ENCODE results near the gene ATXN2. TPM values are rescaled to one million over a fixed set of nuclear protein-coding genes. Genes with fewer than 3 reads are reported as not detected.
"Not testable (repeated sequence)": the region's sequence is repeated elsewhere in the genome, so short reads cannot be mapped to it uniquely, and the experiment has no call there.

Gene ATXN2
- total RNA-seq, 1 donor from 2014 or later: 57.3 TPM

DNA sequence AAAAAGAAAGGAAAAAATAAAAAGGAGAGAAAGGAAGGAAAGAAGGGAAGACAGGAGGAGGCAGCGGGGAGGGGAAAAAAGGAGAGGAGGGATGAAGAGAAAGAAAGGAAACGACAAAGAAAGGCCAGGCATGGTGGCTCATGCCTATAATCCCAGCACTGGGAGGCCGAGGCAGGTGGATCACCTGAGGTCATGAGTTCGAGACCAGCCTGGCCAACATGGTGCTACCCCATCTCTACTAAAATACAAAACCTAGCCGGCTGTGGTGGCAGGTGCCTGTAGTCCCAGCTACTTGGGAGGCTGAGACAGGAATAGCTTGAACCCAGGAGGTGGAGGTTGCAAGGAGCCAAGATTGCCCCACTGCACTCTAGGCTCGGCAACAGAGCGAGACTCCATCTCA lies 18.4 kb downstream of the ATXN2 start:
- intact Hi-C loops (cut with micrococcal nuclease): no loop called here
- no peak for ATAC-seq
- no peak for DNase-seq

DNA sequence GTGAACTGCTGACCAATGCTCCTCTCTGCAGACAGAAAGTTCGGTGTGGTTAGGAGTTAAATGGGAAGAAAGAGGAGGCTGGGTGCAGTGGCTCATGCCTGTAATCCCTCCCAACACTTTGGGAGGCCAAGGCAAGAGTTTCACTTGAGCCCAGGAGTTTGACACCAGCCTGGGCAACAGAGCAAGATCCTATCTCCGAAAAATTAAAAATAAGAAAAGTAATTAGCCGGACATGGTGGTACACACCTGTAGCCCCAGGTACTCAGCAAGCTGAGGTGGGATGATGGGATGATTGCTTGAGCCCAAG lies 19.0 kb downstream of the ATXN2 start:
- DNase-seq (no peak), ATAC-seq (no peak)
- intact Hi-C loops (cut with micrococcal nuclease): no loop called here

GRCh38 chr12:111578971-111579340 lies 20.2 kb downstream of the ATXN2 start:
- ATAC-seq (no peak), DNase-seq (no peak)
- intact Hi-C loops (cut with micrococcal nuclease): no loop called here

DNA sequence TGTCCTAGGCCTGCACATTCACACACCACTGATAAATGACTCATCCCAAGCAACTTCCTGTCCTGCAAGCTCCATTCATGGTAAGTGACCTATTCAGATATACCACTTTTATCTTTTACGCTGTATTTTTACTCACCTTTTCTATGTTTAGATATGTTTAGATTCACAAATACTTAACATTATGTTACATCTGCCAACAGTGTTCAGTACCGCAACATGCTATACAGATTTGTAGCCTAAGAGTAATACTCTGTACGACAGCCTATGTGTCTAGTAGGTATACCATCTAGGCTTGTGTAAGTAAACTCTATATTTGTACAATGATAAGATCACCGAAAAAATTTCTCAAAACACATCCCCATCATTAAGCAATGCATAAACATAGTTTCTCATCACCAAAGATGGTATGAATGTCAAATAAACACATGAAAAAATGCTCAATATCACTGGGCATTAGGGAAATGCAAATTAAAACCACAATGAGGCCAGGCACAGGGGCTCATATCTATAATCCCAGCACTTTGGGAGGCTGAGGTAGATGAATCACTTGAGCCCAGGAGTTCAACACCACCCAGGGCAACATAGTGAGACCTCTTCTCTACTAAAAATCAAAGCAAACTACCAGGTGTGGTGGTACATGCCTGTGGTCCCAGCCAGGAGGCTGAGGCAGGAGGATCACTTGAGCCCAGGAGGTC lies 20.7 kb downstream of the ATXN2 start:
- intact Hi-C loops (cut with micrococcal nuclease): no loop called here
- ATAC-seq: no peak
- no peak for DNase-seq

- intact Hi-C loops (cut with micrococcal nuclease): no loop called here
- ATAC-seq: peak; percentile 67
Observed at GRCh38 chr12:111574797-111575443, 24.2 kb downstream of the ATXN2 start.

GRCh38 chr12:111573476-111573875 lies 25.6 kb downstream of the ATXN2 start:
- ATAC-seq (no peak), DNase-seq (no peak)
- intact Hi-C loops (cut with micrococcal nuclease): no loop called here

More at GRCh38 chr12:111574797-111575443, 24.2 kb downstream of the ATXN2 start:
- DNase-seq: no peak

GRCh38 chr12:111570084-111570961 lies 28.8 kb downstream of the ATXN2 start:
- ATAC-seq (peak; percentile 51), DNase-seq (no peak)
- intact Hi-C loops (cut with micrococcal nuclease): no loop called here

GRCh38 chr12:111569363-111570083 lies 29.6 kb downstream of the ATXN2 start:
- ATAC-seq: no peak
- intact Hi-C loops (cut with micrococcal nuclease): no loop called here
- no peak for DNase-seq

DNA sequence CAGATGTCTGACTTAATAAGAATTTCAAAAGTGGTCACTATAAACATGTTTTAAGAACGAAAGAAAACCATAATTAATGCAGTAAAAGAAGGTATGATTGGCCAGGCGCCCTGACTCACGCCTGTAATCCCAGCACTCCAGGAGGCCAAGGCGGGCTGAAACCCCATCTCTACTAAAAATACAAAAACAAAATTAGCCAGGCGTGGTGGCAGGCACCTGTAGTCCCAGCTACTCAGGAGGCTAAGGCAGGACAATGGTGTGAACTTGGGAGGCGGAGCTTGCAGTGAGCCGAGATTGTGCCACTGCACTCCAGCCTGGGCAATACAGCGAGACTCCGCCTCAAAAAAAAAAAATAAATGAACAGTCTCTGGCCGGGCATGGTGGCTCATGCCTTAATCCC lies 38.3 kb downstream of the ATXN2 start:
- ATAC-seq; DNase-seq; intact Hi-C loops (cut with micrococcal nuclease): not testable (repeated sequence)

DNA sequence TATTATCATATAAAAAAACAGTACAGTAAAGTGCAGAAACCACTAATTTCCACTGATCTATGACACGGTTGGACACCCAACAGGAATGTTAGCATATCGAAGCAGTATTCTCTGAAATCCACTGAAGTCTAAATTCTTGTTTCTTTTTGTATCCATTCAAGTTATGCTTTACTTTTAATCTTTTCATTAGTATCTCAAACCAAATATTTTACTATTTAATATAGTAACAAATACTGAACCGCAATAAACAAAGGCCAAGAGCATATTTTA lies 41.1 kb downstream of the ATXN2 start:
- intact Hi-C loops (cut with micrococcal nuclease): no loop called here
- ATAC-seq: no peak
- no peak for DNase-seq

DNA sequence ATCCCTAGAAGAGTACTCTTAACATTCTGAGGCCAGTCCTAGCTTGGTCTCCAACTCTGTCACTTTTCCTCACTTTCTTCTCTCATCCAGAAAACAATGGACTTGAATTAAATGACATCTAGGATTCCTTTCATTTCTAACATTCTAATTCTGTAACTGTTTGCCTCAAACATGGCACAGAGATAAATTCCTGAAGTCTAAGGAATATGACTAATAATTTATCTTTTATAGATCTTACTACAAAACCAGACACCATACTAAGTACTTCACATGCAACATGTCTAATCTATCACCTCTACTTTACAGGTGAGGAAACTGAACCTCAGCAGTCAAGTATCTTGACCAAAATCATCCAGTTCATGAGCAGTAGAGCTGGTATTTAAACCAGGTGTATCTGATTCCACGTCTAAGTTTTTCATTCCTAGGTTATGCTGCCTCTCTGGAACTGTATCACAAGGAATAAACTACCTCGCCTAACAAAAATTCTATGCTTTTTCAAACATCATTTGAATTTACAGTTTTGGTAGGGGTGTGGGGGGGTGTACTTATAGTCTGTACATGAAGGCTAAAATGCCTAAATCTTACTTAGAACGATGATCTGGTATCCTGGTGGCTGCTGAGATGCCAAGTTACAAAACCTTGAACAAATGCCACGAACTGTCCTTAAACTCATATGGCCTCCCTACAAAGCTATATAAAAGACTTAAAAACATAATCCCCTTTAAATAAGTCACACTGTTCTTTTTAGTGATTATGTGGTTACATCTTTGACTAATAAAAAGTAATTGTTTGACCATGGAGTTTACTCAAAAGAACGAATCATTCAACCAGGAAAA lies 41.6 kb downstream of the ATXN2 start:
- intact Hi-C loops (cut with micrococcal nuclease): no loop called here
- no peak for ATAC-seq

GRCh38 chr12:111556676-111557075 lies 42.4 kb downstream of the ATXN2 start:
- ATAC-seq (no peak), DNase-seq (no peak)
- intact Hi-C loops (cut with micrococcal nuclease): no loop called here

More for the DNA sequence above, 41.6 kb downstream of the ATXN2 start:
- no peak for DNase-seq

- DNase-seq; intact Hi-C loops (cut with micrococcal nuclease); ATAC-seq: not testable (repeated sequence)
Observed at GRCh38 chr12:111555313-111555712, 43.8 kb downstream of the ATXN2 start.

GRCh38 chr12:111546758-111547383 lies 52.2 kb downstream of the ATXN2 start:
- intact Hi-C loops (cut with micrococcal nuclease): no loop called here
- no peak for ATAC-seq
- DNase-seq: no peak

DNA sequence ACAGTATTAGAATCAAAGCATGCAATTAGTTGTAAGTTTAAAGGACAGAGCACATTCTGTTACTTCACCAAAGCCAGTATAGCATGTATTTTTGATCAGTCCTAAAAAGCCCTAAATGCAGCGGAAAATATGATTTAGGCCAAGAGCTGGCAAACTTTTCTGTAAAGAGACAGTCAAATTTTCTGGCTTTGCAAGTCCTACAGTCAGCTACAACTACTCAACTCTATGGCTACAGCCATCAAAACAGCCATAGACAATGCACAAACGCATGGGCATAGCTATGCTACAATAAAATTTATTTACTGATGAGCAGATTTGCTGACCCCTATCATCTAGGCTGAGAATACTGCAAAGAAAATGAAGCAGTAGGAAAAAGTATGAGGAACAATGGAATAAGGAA lies 52.9 kb downstream of the ATXN2 start:
- DNase-seq (no peak), ATAC-seq (no peak)
- intact Hi-C loops (cut with micrococcal nuclease): no loop called here

DNA sequence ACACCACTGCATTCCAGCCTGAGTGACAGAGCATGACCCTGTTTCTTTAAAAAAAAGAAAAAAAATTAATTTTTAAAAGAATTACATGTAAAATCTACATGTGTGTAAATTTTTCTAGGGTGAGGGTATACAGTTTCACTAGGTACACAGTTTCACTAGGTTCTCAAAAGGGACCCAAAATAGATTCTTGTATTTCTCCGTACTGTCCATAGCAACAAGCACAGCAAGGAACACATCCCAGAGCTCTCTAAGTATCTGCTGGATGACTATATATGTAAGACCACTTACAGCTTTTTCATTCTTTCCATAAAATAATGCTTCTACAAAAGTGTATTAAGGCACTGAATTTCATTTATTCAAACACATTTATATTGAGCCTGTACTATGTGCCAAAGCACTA lies 55.1 kb downstream of the ATXN2 start:
- intact Hi-C loops (cut with micrococcal nuclease): no loop called here
- ATAC-seq: peak; percentile 50
- DNase-seq: no peak

DNA sequence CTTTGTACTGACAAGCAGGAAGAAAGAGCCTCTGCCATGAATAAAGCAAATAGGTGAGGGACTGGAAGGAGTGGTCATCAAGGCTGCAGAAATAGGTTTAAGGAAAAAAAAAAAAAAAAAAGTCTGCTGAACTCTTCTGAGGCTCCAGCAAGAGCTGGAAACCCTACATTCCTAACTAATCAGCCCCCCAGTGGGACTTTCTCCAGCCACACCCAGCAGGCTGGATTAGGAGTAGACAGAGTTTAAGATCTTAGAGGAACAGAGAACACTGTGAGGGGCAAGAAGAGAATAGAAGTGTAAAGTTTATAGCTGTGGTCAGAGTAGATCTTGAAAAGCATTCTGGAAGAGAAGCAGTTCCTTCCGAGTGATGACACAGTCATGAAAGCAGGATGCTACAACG lies 66.4 kb downstream of the ATXN2 start:
- ATAC-seq (no peak), DNase-seq (no peak)
- intact Hi-C loops (cut with micrococcal nuclease): no loop called here
